Activated T-helper 2 cell treated with anti-CD3 and anti-CD28 coated beads, Interferon-gamma antibody, Interleukin-2, Interleukin-4, amounts not matched to agents 10 μg/mL and 5 μg/mL and 100 μg/mL, durations not matched to agents 14 hours and 24 hours and 36 hours (primary cell): ENCODE results near the gene GCK. TPM values are rescaled to one million over a fixed set of nuclear protein-coding genes. Genes with fewer than 3 reads are reported as not detected.
A peak's percentile ranks its signal among the peaks of the same experiment; 100 is the strongest.
"Not testable (repeated sequence)": the region's sequence is repeated elsewhere in the genome, so short reads cannot be mapped to it uniquely, and the experiment has no call there.

Experiments
- DNase-seq: peaks from one replicate; pipeline ENCODE4 v3.0.0; 2021; ENCODE audit warnings: low spot score
- H3K27ac Mint-ChIP-seq: one replicate; pipeline ENCODE4 v1.8.0; 2021; ENCODE audit warnings: mixed read lengths
- H3K27me3 Mint-ChIP-seq: one replicate; pipeline ENCODE4 v1.8.0; 2021; ENCODE audit warnings: low read depth, mixed read lengths
- H3K36me3 Mint-ChIP-seq: one replicate; pipeline ENCODE4 v1.8.0; 2021; ENCODE audit warnings: low read depth, mixed read lengths
- H3K4me1 Mint-ChIP-seq: one replicate; pipeline ENCODE4 v1.8.0; 2021; ENCODE audit warnings: low read depth, mixed read lengths
- H3K4me3 Mint-ChIP-seq: one replicate; pipeline ENCODE4 v1.8.0; 2021; ENCODE audit warnings: low read depth, mild to moderate bottlenecking, moderate library complexity, mixed read lengths
- H3K9me3 Mint-ChIP-seq: one replicate; pipeline ENCODE4 v1.8.0; 2021; ENCODE audit warnings: mixed read lengths
- intact Hi-C: fragments of 100-400 bp; cut with micrococcal nuclease; formaldehyde crosslinking; loops from one replicate; pipeline ENCODE4 v1.15.1; 2023
- total RNA-seq: library from RNA; stranded (reverse); gene quantifications from 2 replicates; pipeline ENCODE4 v1.2.3, GENCODE V29; 2022

The GCK gene
- total RNA-seq, 1 donor from 2014 or later = 1.8 TPM

DNA sequence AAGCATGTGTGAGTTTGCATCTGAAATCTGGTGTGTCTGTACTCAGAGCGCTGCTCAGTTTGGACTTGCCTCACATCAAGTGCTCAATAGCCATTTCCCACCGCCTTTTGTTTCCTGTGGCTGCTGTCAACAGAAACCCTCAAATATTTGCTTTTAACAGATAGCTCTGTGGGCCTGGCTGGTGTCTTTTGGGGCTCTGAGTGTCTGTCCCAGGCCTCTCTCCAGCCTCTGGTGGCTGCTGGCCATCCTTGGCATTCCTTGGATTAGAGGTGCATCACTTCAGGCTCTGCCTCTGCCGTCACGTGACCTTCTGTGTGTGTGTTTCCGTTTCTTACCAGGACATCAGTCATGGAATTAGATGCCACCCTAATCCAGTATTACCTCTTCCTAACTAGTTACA lies 20.9 kb upstream of the GCK start:
- no peaks in the 10 kb centered on the region for H3K9me3 Mint-ChIP-seq
- no peak overlapping the region for H3K27ac Mint-ChIP-seq
- H3K36me3 Mint-ChIP-seq = peaks cover 63% of the 10 kb centered on the region
- DNase-seq = no peak
- H3K4me3 Mint-ChIP-seq = no peak overlapping the region
- H3K4me1 Mint-ChIP-seq = no peaks in the 10 kb centered on the region
- intact Hi-C loops = no loop called here
- no peaks in the 10 kb centered on the region for H3K27me3 Mint-ChIP-seq

GRCh38 chr7:44208085-44208484 lies 18.8 kb upstream of the GCK start:
- intact Hi-C loops = no loop called here
- no peak overlapping the region for H3K27ac Mint-ChIP-seq
- H3K9me3 Mint-ChIP-seq = no peaks in the 10 kb centered on the region
- H3K4me1 Mint-ChIP-seq = peaks cover 8% of the 10 kb centered on the region
- H3K36me3 Mint-ChIP-seq = peaks cover 74% of the 10 kb centered on the region
- H3K4me3 Mint-ChIP-seq = no peak overlapping the region
- H3K27me3 Mint-ChIP-seq = no peaks in the 10 kb centered on the region
- DNase-seq = no peak

GRCh38 chr7:44206008-44206407 lies 16.8 kb upstream of the GCK start:
- Mint-ChIP-seq H3K27me3 (no peaks in the 10 kb centered on the region), H3K27ac (no peak overlapping the region), H3K36me3 (peaks cover 71% of the 10 kb centered on the region), H3K9me3 (no peaks in the 10 kb centered on the region), H3K4me3 (no peak overlapping the region), H3K4me1 (peaks cover 22% of the 10 kb centered on the region)
- DNase-seq = no peak
- intact Hi-C loops = no loop called here

DNA sequence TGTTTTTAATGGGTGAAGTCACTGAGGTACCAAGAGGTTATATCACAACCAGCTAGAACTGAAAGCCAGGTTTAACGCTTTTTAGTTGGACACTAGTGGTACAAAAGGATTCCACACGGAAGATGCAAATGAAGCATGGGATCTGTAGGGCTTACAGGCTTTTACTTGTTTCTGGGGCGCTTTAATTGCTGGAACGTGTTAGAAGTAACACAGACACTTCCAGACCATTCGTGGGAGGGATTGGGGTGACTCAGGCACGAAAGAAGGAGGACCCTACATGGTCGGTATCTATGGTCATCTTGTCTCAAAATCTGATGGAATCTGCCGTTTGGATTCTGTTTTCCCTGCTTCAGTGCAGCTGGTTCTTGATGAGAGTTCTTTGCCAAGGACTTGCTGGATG lies 12.6 kb upstream of the GCK start:
- intact Hi-C loops = loop anchor here (2.0 to 5.0 kb wide), 3 partner anchors 55 to 119 kb away; partner anchors contain the start of gene POLM
- no peak for DNase-seq
- H3K9me3 Mint-ChIP-seq = no peaks in the 10 kb centered on the region
- H3K27ac Mint-ChIP-seq = no peak overlapping the region
- H3K27me3 Mint-ChIP-seq = no peaks in the 10 kb centered on the region
- H3K36me3 Mint-ChIP-seq = peaks cover 36% of the 10 kb centered on the region
- H3K4me3 Mint-ChIP-seq = peak overlapping the region; percentile 88
- H3K4me1 Mint-ChIP-seq = peaks cover 22% of the 10 kb centered on the region

DNA sequence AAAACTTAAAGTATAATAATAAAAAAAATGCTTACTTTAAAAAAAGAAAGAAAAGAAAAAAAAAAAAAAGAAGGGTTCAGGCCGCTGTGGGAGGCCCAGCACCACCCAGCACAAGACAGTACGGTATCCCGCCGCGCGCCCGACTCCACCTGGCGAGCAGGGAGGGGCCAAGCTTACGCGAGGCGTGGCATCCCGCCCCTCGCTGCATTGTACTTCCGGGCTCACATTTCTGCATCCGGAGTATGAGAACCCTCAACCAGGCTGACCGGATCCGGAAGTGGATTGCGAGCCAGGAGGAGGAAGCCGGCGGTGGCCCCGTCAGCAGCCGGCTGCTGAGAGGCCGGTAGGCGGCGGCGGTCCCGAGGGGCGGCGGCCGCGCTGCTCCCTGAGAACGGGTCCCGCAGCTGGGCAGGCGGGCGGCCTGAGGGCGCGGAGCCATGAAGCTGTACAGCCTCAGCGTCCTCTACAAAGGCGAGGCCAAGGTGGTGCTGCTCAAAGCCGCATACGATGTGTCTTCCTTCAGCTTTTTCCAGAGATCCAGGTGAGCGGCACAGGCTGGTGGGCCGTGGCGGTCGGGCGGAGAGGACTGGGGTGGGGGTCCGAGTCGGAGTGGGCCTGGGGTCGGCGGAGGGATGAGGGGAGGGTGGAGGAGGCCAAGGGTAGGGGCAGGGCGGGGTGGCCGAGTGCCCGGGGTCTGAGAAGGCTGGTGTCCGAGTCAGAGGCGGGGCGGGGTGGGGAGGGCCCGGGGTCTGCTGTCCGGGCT lies 11.6 kb upstream of the GCK start, which contains the start of gene YKT6:
Gene YKT6 (plus strand): TSS at position 280 of the 763 bp plus-strand sequence. CDS start 158 bp downstream, at position 438.
- Mint-ChIP-seq H3K4me1 (peaks cover 29% of the 10 kb centered on the region), H3K9me3 (no peaks in the 10 kb centered on the region), H3K4me3 (peak within 1 kb of the TSS; percentile 88), H3K27ac (peak within 1 kb of the TSS; percentile 74), H3K27me3 (no peaks in the 10 kb centered on the region), H3K36me3 (peaks cover 30% of the 10 kb centered on the region)
- intact Hi-C loops = loop anchor here (2.0 to 5.0 kb wide), 3 partner anchors 54 to 118 kb away; partner anchors contain the start of gene POLM
- peak; percentile 92 for DNase-seq

GRCh38 chr7:44200163-44200562 lies 10.9 kb upstream of the GCK start:
- H3K9me3 Mint-ChIP-seq, DNase-seq, H3K27me3 Mint-ChIP-seq, H3K27ac Mint-ChIP-seq: not testable (repeated sequence)
- peak overlapping the region; percentile 67 for H3K4me3 Mint-ChIP-seq
- H3K36me3 Mint-ChIP-seq = peaks cover 26% of the 10 kb centered on the region
- intact Hi-C loops = loop anchor here (2.0 to 5.0 kb wide), 3 partner anchors 53 to 117 kb away; partner anchors contain the start of gene POLM
- peaks cover 30% of the 10 kb centered on the region for H3K4me1 Mint-ChIP-seq

GRCh38 chr7:44197474-44197873 lies 8.2 kb upstream of the GCK start:
- Mint-ChIP-seq H3K36me3 (peaks cover 7% of the 10 kb centered on the region), H3K4me3 (no peak overlapping the region)
- intact Hi-C loops = no loop called here

GRCh38 chr7:44196450-44196872 lies 7.2 kb upstream of the GCK start:
- no peak for DNase-seq
- Mint-ChIP-seq H3K36me3 (no peaks in the 10 kb centered on the region), H3K4me1 (peaks cover 14% of the 10 kb centered on the region), H3K9me3 (no peaks in the 10 kb centered on the region), H3K27me3 (peaks cover 2% of the 10 kb centered on the region), H3K27ac (no peak overlapping the region), H3K4me3 (no peak overlapping the region)
- intact Hi-C loops = no loop called here

More at GRCh38 chr7:44197474-44197873, 8.2 kb upstream of the GCK start:
- Mint-ChIP-seq H3K9me3 (no peaks in the 10 kb centered on the region), H3K27ac (no peak overlapping the region), H3K27me3 (no peaks in the 10 kb centered on the region), H3K4me1 (peaks cover 24% of the 10 kb centered on the region)
- DNase-seq = no peak

DNA sequence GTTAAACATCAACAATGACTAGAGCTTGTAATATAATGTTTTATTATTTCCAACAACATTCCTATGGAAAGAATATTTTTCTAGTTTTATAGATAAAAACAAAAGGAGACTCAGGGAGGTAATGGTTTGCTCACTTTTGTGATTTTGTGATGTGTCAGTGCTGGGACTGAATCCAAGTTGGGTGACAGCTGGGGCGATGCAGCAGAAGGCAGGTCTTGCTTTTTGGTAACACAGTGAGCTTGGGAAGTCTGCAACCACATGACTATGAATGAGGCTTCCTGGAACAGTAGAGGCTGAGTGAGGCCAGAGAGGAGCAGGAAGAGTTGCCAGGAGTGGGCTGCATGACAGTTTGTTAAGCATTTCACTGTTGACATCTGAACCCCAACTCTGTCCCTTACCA lies 6.7 kb upstream of the GCK start:
- intact Hi-C loops = no loop called here
- Mint-ChIP-seq H3K9me3 (no peaks in the 10 kb centered on the region), H3K4me1 (peaks cover 14% of the 10 kb centered on the region), H3K4me3 (no peak overlapping the region), H3K36me3 (no peaks in the 10 kb centered on the region), H3K27ac (no peak overlapping the region), H3K27me3 (peaks cover 6% of the 10 kb centered on the region)
- DNase-seq = no peak

DNA sequence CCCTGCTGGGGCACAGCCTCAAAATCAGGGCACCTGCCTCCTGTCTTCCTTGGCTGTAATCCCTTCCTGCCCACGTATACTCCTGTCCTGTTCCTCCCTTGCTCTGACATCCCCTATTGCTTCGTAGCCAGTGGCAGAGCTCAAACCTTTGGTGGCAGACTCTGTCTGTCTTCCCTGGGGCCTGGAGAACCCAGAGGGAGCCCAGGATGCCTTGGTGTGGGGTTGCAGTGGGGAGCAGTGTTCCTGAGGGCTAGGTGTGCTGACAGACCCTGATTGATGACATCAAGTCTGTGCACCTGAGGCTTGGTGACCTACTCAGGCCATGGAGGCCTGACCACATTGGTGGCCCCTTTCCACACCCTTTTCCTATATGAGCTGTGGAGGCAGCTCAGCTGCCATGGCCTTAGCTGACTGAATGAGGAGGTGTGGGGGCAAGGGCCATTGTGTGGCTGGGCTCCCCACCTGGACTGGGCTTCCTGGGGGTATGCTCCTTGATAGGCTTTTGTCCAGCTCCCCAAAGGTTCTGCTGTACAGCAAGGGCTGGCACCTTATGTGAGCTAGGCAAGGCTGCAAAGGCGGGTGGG lies 5.4 kb upstream of the GCK start:
- Mint-ChIP-seq H3K4me3 (no peak overlapping the region), H3K9me3 (no peaks in the 10 kb centered on the region), H3K27ac (no peak overlapping the region), H3K27me3 (peaks cover 7% of the 10 kb centered on the region), H3K4me1 (peaks cover 14% of the 10 kb centered on the region), H3K36me3 (no peaks in the 10 kb centered on the region)
- intact Hi-C loops = no loop called here
- no peak for DNase-seq

GRCh38 chr7:44194069-44194468 lies 4.8 kb upstream of the GCK start:
- H3K9me3 Mint-ChIP-seq = no peaks in the 10 kb centered on the region
- no peak overlapping the region for H3K4me3 Mint-ChIP-seq
- H3K27me3 Mint-ChIP-seq = peaks cover 7% of the 10 kb centered on the region
- intact Hi-C loops = no loop called here
- no peak overlapping the region for H3K27ac Mint-ChIP-seq
- H3K4me1 Mint-ChIP-seq = peaks cover 14% of the 10 kb centered on the region
- no peaks in the 10 kb centered on the region for H3K36me3 Mint-ChIP-seq
- DNase-seq = no peak

DNA sequence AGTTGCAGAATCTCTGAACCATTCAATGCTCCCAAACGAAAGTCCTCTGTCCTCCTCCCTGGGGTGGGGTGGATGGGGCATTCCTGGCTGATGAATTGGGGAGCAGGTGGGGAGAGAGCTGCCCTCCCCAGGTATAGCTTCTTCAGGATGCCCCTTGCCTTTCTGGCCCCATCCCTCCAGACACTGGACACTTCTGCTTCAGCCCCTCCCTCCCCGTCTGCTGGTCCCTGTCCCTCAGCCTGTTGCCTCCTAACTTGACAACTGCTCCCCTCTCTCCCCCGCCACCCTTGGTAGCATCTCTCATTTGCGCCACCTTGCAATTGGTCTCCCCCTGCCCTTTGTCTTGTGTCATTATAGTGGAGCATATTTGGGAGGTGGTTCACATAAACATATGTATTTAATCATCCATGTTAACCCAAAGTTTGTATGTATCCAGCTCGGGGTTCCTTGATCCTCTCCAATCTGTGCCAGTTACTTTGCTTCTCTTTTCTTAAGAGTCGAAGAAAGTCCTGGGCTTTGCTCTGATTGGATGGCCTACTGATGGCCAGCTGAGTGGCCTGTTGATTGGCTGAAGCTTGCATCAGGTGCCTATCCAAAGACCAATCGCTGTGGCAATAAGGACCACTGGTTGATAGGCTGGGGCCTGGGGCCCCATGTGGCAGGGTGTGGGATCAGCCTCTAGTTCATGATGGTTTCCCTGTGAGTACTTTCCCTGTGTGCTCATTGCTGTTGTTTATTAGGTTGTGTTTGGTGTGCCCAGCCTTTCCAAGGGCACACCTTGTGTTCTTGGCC lies 4.0 kb upstream of the GCK start:
- H3K4me3 Mint-ChIP-seq = no peak overlapping the region
- no peak overlapping the region for H3K27ac Mint-ChIP-seq
- H3K27me3 Mint-ChIP-seq = peaks cover 7% of the 10 kb centered on the region
- no peaks in the 10 kb centered on the region for H3K9me3 Mint-ChIP-seq
- intact Hi-C loops = no loop called here
- no peaks in the 10 kb centered on the region for H3K36me3 Mint-ChIP-seq
- H3K4me1 Mint-ChIP-seq = peaks cover 14% of the 10 kb centered on the region
- DNase-seq = no peak
